IMR-90 (cell line): Measurements from ENCODE around the gene ITGA1.

ENCODE experiments used
- BHLHE40 ChIP-seq: fragments of 150-350 bp; IDR thresholded peaks from 2 replicates; pipeline ENCODE4 v1.6.1; 2016; ENCODE audit warnings: mild to moderate bottlenecking, low read depth, low read length
- CEBPB ChIP-seq: IDR thresholded peaks from 2 replicates; pipeline ENCODE4 v1.6.1; 2012; ENCODE audit warnings: low read depth, low read length, improper control_type of control experiment
- CHD1 ChIP-seq: IDR thresholded peaks from 2 replicates; pipeline ENCODE4 v1.6.1; 2012; ENCODE audit warnings: low read depth, low read length, improper control_type of control experiment
- CTCF ChIP-seq: conservative IDR thresholded peaks from 2 replicates; pipeline ENCODE4 v1.5.1; 2012; ENCODE audit warnings: mild to moderate bottlenecking, low read depth, low read length, improper control_type of control experiment
- FOS ChIP-seq: fragments of 150-350 bp; IDR thresholded peaks from 2 replicates; pipeline ENCODE4 v1.6.1; 2016; ENCODE audit warnings: low read depth, low read length
- MAFK ChIP-seq: IDR thresholded peaks from 2 replicates; pipeline ENCODE4 v1.6.1; 2012; ENCODE audit warnings: low read depth, low read length, improper control_type of control experiment
- MAZ ChIP-seq: IDR thresholded peaks from 2 replicates; pipeline ENCODE4 v1.6.1; 2012; ENCODE audit warnings: low read depth, mild to moderate bottlenecking, low read length, improper control_type of control experiment, moderate library complexity, borderline replicate concordance
- MXI1 ChIP-seq: IDR thresholded peaks from 2 replicates; pipeline ENCODE4 v1.6.1; 2012; ENCODE audit warnings: low read depth, mild to moderate bottlenecking, low read length, moderate library complexity, borderline replicate concordance
- POLR2A ChIP-seq: IDR thresholded peaks from 2 replicates; pipeline ENCODE4 v1.6.1; 2012; ENCODE audit warnings: mild to moderate bottlenecking, low read depth, low read length
- RAD21 ChIP-seq: IDR thresholded peaks from 2 replicates; pipeline ENCODE4 v1.6.1; 2012; ENCODE audit warnings: low read length, improper control_type of control experiment
- RCOR1 ChIP-seq: IDR thresholded peaks from 2 replicates; pipeline ENCODE4 v1.6.1; 2012; ENCODE audit warnings: mild to moderate bottlenecking, low read length, improper control_type of control experiment; ENCODE audit not compliant: insufficient replicate concordance
- RFX5 ChIP-seq: IDR thresholded peaks from 2 replicates; pipeline ENCODE4 v1.8.0; 2012; ENCODE audit warnings: low read depth, mild to moderate bottlenecking, low read length, moderate library complexity
- SMC3 ChIP-seq: fragments of 150-350 bp; IDR thresholded peaks from 2 replicates; pipeline ENCODE4 v1.6.1; 2016; ENCODE audit warnings: low read depth, mild to moderate bottlenecking, antibody characterized with exemption, low read length, moderate library complexity

GRCh38 chr5:52786391-52786790, 1.3 kb upstream of the ITGA1 start:
- TF ChIP-seq SMC3 (no peak), CTCF (no peak), RAD21 (no peak), MAZ (no peak), RFX5 (no peak), MXI1 (no peak), CEBPB (no peak), POLR2A (no peak), MAFK (no peak), BHLHE40 (no peak), CHD1 (no peak), RCOR1 (no peak), FOS (no peak)
